Stimulated activated CD4-positive, alpha-beta T cell treated with anti-CD3 and anti-CD28 coated beads, Interleukin-12 subunit alpha, Interleukin-12 subunit beta, amount 100 ng/mL, for 4 hours (primary cell): ENCODE data around the gene ANKRD28.

Source experiments
- DNase-seq: peaks from one replicate; pipeline ENCODE4 v3.0.0-alpha.2; 2020

The ANKRD28 gene

DNA sequence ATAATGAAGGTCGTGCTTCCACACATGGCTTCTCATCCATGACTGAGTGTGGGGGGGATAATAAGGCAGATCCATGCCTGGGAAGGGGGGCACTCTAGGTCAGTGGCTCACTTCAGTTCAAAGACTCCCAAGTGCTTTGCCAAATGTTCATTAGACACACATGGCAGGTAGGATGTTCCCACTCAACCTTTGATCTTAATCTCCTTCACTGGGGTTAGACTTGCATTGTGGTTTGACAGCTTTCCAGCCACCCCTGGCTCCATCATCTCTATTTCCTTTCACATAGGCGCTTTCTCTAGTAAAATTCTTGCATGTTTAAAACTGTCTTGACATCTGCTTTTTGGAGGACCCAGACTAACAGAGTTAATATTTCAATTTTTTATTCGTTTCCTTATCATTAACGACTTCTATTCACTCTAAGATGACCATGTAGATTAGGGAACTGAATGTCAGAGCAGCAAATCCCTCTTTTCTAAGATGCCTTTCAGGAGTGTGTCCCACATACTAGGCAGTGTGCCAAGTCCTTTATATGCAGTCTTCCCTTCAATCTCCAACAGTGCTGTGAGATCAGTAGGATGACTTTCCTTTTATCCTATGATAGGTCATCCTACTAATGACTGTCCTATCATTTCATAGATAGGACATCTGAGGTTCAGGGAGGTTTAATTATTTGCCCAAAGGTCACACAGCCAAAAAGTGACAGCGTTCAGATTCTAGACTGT lies 138.4 kb downstream of the ANKRD28 start:
- DNase-seq: no peak

DNA sequence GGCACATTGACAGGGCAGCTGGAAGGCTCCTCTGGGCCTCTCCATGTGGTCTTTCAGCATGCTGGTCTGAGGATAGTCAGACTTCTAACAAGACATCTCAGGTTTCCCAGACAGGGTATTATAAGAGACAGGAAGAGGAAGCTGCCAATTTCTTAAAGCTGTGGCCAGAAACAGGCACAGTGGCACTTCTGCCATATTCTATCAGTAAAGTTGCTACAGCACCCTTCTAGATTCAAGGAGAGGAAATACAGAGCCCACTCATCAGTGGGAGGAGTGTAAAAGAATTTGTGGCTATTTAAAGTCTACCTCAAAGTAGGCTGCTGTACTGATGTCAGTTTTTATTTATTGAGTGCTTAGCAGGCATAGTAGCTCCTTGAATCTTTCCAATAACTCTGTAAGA lies 140.8 kb downstream of the ANKRD28 start:
- DNase-seq: no peak

DNA sequence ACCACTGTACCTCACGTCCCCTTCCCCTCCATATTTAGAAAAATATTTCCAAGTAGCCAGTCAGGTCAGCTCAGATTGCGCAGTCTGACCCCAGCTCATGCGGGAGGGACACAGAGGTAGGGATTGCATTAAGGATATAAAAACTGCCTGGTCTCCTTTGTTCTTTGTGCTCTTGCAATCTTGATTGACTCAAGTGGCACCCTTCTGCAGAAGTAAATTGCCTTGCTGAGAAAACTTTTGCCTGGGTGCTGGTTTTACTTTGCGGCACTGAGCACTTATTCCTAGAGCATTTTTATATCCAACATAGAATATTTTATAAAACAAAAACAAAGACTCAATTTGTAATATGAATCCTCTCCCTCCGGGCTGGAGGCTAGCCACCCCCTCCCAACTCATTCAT lies 141.4 kb downstream of the ANKRD28 start:
- no peak for DNase-seq

DNA sequence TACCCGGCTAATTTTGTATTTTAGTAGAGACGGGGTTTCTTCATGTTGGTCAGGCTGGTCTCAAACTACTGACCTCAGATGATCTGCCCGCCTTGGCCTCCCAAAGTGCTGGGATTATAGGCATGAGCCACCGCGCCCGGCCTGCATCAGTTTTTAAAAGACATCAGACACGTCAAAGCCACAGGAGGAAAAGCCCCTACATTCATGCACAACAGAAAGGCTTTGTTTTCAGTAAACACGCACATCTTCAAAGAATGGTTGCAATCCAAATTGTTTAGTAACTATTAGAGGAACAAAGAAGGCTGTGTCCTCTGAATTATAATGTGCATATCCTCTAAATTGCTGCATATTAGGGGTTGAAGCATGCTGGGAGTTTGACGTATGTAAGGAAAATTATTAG lies 142.9 kb downstream of the ANKRD28 start:
- no peak for DNase-seq

DNA sequence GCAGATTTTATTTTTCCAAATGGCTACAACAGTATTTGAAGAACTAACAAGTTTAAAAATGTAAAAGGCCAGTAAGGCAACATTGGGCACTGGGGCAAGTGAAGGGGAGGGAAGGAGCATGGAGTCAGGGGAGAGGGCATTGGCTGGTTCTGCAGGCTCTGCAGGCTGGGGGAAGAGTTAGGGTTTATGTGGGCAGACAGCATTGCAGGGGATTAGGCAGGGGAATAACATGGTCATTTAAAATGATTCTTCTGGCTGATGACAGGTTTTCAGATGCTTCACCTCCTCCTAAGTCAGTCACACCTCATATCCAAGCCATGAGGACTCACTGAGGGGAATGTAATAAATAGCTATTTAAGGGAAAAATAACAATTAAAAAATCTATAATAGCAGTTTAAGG lies 143.7 kb downstream of the ANKRD28 start:
- no peak for DNase-seq

DNA sequence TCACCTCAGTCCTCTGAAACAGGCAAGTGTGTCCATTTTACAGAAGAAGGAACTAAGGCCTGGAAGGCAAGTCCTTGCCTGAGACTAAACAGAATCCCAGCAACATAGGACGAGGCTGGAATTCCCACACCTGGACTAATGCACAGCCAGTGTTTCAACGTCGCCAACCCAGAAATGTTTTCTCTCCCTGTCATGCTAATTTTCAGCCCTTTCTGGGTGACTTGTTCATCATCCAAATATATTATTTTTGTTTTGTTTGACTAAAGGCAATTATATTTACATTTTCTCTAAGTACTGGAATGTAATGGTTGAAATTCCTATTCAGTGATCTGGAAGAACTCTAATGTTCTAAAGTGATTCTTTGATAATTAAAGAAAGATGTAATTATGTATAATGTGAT lies 144.5 kb downstream of the ANKRD28 start:
- DNase-seq: no peak

DNA sequence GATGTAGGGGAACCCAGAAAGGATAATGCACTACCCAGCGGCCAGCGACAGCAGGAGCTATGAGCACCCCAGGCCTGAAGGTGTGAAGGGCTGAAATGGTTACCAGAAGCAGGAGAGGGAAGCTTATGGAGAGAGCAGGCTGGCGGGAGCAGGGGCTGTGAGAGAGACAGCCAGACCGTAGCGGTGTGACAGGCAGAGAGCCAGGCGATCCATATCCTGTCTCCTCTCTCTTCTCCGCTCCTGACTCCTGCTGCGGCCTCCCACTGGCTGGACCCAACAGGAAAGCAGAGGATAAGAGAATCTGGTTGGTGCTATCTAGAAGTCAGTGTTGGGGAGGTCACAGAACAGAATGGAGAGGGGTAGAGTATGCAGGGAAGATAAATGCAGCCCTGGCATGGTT lies 146.4 kb downstream of the ANKRD28 start:
- no peak for DNase-seq

DNA sequence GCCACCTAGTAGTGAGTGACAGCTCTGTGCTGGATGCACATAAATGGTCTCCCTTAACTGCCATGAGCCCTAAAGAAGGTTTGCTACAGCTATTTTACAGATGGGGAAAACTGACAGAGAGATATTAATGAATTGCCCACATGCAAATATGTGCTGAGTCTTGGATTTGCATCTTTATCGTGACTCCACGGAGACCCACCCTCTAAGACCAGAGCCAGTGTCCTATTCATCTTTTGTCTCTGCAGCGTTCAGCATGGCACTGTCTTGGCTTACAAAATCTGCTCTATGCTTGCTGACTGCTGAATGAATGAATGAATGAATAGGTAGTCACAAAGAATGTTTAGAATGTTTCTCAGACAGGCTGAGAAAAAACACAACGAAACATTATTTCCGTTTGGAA lies 147.9 kb downstream of the ANKRD28 start:
- DNase-seq: no peak

DNA sequence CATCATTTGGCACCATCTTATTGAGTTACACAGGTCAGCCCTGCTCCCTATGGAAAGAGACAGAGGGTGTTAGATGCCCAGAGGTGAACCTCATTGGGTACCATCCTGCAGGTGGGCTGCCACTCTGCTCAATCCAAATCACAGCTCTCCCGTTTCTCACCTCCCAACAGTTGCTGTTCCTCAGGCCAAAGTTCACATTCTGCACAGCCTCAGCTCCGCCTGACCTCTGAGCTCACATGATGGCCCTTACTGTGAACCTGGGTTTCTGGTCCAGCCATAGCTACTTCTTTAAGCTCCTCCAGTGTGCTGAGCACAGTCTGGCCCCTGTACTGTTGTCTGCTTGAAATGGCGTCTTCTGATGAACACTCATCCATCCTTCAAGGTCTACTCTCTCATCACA lies 148.4 kb downstream of the ANKRD28 start:
- DNase-seq: no peak

DNA sequence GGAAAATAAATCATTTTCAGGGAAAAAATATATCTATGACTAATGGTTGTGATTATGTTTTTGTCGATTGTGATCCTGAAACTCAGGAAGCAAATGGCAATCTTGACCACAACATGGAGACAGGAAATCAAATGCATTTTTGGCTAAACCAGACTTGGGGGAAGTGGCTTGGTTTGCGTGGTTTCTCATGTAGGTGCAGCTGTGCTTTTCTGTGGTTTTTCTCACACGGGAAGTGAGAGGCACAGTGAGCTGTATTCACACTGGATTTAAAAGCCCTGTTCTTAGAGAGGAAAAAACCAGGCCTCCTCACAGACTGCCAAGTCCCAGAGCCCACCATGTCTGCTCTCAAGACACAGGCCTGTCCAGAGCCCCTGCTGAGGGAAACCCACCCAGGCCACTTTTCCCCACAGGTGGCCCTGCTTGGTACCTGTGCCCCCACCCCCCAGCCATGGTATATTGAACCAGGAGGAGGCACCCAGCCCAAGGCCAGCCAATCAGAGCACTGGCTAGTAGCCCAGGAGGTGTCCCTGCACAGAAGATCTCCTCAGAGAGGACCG lies 150.1 kb downstream of the ANKRD28 start:
- no peak for DNase-seq

DNA sequence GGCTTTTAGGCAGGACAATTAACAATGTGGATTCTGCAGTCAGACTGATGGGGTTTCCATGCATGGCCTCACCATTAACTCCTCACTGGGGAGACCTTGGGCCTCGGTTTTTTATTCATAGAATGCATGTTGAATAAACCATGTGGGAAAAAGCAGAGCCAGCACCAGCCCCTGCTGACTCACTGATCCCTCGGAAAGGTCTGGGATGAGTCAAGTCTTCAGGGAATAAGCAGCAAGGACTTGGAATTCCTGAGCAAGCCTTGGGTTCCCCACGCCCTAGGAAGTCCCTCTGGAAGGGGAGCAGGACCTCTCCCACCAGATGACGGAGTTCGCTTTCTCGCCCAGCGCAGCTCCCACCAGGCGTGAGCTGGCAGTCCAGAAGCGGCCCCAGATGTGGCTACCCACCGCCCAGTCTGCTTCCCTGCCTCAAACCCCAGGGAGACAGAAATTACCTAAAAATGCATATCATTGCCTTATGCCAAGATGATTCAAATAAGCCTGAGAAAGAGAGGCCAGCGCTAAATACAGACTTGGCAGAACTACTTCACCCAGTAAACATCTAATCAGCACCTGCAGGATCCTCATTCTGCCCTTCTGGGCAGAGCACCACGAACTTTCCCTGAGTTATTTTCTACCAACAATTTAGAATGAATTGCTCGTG lies 150.8 kb downstream of the ANKRD28 start:
- DNase-seq: no peak

DNA sequence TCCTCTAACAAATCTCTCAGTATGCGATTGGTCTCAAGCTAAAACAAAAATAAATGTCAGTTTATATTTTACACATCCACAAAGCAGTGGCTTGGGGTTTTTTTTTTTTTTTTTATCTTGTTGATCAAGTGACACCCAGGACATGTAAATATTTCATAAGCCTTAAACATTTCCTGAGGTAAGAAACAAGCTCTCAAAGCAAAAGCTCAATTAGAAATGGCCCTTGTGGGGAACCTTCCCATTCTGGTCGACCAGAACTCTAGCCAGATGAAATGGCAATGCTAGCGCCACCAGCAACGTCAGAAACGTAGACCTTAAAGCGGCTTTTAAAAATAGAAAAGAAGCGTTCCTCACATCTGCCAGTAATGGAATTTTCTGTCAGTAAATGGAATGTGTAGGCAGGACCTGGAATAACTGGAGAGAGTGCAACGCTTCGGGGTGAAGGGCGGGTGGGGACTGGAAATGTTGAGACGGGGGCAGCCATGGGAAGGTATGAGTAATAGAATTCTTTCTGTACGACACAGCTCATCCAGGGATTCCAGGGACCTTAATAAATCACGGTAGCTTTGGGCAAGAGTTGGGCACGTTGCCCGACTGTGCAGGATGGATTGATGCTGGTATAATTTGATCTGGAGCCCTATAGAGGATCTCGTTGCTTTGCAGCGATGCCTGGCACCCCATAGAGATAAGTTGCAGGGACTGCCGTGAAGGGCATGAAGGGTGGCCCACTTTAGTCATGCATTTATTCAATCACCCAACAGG lies 151.9 kb downstream of the ANKRD28 start:
- DNase-seq: no peak

DNA sequence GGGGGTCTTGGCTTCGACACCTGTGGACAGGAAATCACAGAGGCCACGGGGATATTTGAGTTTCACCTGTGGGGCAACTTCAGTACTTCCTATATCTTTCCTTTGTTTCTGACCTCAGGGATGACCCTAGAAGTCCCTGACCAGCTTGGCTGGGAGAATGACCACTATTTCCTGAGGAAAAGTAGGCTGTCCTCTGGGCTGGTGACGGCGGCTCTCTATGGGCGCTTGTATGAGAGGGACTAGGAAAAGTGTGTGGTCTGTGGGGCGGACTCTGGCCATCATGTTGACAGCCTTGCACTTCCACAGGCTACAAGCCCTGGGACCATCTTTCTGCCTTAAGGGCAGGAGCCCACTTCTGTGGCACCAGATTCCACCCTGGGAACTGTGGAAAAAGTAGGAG lies 152.5 kb downstream of the ANKRD28 start:
- no peak for DNase-seq

DNA sequence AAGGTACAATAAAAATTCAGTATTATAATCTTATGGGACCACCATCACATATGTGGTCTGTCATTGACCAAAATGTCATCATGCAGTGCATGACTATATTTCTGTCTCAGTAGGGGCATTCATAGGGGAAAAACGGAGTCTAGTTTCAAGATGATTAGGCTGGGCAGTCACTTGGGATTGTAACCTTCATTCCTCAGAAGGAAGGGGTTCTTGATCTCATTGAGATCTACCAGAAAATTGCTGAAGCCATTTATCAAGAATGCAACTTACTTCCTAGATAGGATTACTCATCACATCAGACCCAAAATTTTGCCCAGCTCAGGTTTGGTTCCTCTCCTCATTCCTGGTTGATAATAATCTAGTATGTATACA lies 158.9 kb downstream of the ANKRD28 start:
- no peak for DNase-seq

DNA sequence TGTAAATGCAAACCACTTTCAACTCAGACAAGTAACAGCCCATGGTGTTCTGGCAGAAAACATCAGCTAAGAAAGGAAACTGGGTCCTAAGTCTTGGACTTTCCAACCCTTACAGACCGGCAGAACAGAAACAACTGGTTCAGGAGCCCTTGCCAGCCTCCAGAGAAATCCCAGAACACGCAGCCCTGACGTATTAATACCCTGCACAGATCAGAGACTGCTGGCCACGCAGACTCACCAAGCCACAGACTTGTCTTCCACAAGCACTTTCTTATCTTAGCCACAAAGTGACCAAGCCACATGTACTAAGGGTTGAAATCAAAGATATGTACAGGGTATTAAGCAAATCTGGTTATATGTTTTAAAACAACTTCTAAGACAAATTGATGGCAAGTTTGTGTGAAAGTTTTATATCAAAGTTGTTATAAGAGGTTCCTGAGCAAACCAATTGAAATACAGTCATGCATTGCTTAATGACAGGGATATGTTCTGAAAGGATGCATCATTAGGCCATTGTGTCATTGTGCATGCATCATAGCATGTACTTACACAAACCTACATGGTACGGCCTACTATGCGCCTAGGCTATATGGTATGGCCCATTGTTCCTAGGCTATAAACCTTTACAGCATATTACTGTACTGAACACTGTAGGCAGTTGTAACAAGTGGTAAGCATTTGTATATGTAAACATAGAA lies 159.4 kb downstream of the ANKRD28 start:
- DNase-seq: no peak

DNA sequence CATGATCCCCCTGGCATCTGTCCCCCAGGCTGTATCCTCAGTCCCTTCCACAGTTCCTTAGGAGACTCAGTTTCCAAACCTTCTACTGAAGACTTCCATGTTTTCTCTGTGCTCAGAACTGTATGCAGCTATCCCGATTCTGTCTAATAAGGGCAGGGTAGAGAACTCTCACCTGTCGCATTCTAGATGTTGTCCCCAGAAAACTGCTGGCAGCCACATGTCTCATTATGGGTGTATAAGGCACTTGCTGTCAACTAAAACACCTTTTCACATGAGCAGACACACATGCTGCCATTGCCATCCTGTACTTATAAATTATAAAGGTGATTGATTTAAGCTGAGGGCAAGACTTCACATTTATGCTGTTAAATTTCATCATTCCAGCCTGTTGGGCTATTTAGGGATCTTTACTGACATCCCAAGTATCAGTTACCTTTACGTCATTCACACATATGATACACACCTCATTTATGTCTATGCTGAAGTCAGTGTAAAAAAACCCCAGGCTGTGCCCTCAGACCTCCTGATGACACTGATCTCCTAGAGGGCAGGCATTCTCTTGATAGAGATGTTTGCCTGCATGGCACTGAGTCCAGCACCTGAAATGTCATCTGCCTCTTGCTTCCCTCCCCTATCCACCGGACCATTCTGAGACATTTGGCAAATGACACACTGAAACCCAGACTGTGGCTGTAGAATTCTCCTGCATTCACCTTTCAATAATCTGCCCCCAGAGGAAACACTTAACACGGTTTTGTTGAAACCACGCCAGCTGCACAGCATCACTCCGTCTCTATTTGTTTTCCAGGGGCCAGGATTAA lies 160.4 kb downstream of the ANKRD28 start:
- DNase-seq: no peak

DNA sequence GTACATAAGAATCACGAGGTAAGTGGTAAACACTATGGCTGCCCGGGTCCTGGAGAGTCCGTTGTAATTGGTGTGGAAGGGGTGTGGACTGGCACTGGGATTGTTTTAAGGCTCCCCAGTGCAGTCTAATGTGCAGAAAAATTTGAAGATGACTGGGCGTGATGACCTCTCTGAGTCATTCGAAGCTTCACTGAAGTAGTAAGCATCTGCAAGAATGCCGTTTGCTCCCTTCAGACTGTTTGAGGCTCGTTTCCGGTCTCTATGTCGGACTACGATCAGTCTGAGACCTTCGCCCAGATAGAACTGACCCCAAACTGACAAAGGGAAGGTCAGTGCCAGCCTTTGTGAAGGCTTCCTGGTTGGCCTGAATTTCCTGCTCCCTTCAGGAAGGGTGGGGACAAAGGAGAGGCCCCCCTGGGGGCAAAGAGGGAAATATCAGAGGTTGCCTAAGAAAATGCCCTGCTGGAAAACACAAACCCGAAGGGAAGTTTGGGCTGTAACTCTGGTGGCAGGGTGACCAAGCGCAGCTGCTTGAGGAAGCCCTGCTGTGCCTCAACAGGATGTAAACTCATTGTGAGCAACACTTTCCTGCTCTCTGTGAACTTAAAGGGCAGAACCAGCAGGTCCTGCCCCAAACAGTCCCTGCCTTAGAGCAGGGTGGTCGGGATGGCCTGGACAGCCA lies 161.6 kb downstream of the ANKRD28 start:
- DNase-seq: peak; percentile 17

DNA sequence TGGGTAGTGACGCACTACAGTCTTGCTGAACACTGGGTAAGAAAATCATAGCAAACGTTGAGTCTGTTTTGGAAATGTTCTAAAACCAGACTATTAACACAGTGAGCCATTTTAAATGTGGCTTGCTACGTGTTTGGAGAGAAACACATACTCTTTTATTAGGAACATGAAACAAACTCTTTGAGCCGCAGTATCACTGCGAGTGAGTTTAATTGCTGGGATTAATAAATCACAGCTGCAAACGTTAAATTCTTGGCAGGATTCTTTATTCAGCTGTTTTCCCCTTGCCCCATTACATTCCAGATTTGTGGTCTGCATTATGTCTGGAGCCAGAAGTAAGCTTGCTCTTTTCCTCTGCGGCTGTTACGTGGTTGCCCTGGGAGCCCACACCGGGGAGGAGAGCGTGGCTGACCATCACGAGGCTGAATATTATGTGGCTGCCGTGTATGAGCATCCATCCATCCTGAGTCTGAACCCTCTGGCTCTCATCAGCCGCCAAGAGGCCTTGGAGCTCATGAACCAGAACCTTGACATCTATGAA lies 162.6 kb downstream of the ANKRD28 start:
- no peak for DNase-seq

DNA sequence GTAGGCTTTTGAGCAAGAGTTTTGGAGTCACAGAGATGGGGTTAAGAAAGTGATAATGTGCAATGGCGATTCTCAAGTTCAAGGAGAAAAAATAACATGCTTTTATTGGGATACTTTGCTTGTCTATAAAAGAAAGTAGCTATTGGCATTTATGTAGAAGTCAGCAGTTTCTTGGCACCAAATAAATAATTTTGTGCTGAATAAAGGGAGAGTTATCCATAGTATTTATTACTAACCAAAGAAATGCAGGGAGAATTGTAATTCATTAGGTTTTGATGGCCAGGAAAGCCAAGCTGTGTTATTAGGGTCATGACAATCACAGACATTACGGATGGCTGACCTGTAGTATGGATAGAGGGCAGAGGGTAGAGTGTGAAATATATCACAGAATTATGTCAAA lies 163.1 kb downstream of the ANKRD28 start:
- DNase-seq: no peak

DNA sequence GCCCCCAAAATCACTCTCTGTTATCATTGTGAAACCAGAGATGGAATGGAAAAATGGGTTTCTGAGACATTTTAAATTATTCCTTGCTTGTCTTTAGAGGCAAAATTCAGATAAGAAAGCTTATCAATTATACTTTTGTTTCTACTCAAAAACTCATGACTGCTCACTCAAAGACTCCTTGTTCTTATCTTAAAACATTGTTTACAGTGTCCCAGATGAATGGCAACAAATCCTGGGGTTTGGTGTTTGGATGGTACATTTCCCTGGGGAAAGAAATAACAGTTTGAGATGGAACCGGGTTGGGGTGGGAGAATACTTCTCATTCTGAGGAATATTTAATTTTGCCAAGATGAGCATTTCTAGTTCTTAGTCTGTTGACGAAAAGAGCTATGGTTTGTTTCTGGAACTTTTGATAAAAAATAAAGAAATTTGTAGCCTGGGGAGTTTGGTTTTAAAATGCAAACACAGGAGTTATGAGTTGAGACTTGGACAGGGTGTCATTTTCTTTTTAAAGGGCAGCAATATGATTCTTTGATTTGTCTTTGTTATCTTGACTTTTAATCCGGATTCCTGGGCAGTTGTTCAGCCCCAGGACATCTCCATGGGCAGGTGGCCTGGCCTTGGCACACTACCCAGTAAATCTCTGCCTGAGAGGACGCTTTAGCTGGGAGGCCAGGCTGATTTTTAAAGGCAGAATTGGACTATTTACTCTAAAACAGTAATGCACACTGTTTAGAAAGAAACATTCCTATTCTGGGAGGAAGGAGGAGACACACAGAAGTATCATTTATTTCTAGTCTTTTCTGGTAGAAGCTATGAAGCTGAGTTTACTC lies 163.8 kb downstream of the ANKRD28 start:
- DNase-seq: no peak

DNA sequence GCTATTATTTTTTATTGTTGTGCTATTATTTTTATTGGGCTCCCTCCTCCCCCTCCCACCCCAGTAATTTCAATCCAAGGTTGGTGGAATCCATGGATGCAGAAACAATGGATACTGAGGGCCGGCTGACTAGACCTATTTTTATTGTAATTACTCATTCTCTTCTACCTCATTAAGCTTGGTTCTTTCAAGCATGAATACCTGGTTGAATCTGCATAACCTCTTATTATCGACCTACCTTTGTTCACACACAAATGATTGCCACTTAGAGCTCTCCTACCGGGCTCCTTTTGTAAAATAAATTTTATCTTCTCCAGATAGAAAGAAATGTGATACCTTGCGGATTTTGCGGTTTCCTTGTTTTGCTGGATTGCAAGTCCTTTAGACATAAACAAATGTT lies 164.6 kb downstream of the ANKRD28 start:
- DNase-seq: no peak
